GM13977 (cell line): ENCODE data around the gene CHD5.

Experiments
- DNase-seq: peaks from one replicate; pipeline ENCODE4 v3.0.0; 2012; ENCODE audit warnings: low spot score
- in situ Hi-C: fragments of 300-500 bp; cut with MboI; formaldehyde crosslinking; loops from one replicate; pipeline ENCODE4 v1.12.0; 2022; ENCODE audit warnings: low sequenced_read_pairs, low pct_unique_long_range_greater_than_20kb, mixed read lengths, inconsistent platforms; ENCODE audit not compliant: unreplicated experiment
- TF ChIP-seq, protein P1 (sequence below): IDR thresholded peaks from 2 replicates; pipeline ENCODE4 v1.5.1; 2012; ENCODE audit warnings: mild to moderate bottlenecking, control low read depth; ENCODE audit not compliant: insufficient read depth; ENCODE audit errors: extremely low read depth, missing control alignments

CHD5 gene

GRCh38 chr1:6108476-6108875 is 71.6 kb downstream of the CHD5 start:
- in situ Hi-C loops: no loop called here
- TF ChIP-seq, protein P1, sequence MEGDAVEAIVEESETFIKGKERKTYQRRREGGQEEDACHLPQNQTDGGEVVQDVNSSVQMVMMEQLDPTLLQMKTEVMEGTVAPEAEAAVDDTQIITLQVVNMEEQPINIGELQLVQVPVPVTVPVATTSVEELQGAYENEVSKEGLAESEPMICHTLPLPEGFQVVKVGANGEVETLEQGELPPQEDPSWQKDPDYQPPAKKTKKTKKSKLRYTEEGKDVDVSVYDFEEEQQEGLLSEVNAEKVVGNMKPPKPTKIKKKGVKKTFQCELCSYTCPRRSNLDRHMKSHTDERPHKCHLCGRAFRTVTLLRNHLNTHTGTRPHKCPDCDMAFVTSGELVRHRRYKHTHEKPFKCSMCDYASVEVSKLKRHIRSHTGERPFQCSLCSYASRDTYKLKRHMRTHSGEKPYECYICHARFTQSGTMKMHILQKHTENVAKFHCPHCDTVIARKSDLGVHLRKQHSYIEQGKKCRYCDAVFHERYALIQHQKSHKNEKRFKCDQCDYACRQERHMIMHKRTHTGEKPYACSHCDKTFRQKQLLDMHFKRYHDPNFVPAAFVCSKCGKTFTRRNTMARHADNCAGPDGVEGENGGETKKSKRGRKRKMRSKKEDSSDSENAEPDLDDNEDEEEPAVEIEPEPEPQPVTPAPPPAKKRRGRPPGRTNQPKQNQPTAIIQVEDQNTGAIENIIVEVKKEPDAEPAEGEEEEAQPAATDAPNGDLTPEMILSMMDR: no peak
- DNase-seq: no peak

DNA sequence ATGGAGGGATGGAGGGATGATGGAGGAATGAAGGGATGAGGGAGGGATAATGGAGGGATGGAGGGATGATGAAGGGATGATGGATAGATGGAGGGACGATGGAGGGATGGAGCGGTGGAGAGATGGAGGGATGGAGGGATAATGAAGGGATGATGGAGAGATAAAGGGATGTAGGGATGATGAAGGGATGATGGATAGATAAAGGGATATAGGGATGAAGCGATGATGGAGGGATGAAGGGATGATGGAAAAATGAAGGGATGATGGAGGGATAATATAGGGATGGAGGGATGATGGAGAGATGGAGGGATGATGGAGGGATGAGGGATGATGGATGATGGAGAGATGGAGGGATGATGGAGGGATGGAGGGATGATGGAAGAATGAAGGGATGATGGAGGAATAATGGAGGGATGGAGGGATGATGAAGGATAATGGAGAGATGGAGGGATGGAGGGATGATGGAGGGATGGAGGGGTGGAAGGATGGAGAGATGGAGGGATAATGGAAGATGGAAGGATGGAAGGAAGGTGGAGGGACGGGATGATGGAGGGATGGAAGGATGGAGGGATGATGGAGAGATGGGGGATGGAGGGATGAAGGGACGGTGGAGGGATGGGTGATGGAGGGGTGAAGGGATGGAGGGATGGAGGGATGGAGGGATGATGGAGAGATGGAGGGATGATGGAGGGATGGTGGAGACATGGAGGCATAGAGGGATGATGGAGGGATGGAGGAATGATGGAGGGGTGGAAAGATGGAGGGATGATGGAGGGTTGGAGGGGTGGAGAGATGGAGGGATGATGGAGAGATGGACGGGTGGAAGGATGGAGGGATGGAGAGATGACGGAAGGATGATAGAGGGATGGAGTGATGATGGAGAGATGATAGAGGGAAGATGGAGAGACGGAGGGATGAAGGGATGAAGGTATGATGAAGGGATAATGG is 72.4 kb downstream of the CHD5 start:
- no peak for DNase-seq
- in situ Hi-C loops: no loop called here
- TF ChIP-seq, protein P1: no peak

DNA sequence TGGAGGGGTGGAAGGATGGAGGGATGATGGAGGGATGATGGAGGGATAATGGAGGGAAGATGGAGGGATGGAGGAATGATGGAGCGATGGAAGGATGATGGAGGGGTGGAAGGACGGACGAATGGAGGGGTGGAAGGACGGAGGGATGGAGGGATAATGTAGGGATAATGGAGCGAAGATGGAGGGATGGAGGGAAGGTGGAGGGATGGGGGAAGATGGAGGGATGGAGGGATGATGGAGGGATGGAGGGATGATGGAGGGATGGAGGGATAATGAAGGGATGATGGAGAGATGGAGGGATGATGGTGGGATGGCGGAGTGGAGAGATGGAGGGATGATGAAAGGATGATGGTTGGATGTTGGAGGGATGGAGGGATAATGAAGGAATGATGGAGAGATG is 73.1 kb downstream of the CHD5 start:
- in situ Hi-C loops: no loop called here
- no peak for DNase-seq

GRCh38 chr1:6106321-6106731 is 73.8 kb downstream of the CHD5 start:
- TF ChIP-seq, protein P1: no peak
- no peak for DNase-seq
- in situ Hi-C loops: no loop called here

More for the DNA sequence above, 73.1 kb downstream of the CHD5 start:
- TF ChIP-seq, protein P1: no peak

DNA sequence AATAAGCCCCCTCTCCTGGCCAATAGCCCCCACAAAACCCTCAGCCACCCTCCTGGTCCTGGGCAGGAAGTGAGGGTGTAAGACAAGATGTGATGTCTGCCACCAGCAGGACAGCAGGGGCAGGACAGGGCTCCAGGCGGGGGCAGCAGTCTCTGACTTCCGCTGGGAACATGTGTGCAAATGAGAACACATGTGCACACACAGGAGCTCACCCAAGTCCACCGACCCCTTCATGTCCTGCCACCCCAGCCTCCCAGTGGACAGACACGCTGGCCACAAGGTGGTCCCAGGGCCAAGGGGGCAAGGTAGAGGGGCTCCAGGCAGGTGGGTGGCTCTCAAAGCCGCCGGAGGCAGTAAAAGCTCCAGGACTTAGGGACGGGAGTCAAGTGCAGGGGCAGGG is 74.4 kb downstream of the CHD5 start:
- in situ Hi-C loops: no loop called here
- DNase-seq: no peak
- TF ChIP-seq, protein P1: no peak

DNA sequence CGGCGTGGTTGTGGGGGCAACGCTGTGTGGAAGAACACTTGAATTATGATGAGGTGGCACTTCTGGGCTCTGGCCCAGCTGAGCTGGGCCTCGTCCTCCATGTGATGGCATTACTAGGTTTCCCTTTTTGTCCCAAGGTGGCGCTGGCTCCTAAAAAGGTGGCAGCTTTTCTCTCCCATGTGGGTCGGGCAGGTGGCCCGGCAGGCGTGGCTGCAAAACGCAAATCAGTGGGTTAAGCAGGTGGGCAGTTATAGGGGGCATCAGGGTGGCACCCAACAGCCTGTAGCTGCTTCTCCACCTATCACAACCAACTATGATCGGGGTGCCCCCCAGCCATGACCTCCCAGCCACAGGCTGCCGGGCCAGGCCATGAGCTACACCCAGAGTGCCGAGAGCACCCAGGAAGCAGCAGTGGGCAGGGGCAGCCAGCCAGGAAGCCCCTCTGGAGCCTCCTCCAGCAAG is 74.9 kb downstream of the CHD5 start:
- DNase-seq: no peak
- in situ Hi-C loops: no loop called here
- TF ChIP-seq, protein P1: peak; percentile 5
